ENCODE results near the gene RHPN2.

DNA sequence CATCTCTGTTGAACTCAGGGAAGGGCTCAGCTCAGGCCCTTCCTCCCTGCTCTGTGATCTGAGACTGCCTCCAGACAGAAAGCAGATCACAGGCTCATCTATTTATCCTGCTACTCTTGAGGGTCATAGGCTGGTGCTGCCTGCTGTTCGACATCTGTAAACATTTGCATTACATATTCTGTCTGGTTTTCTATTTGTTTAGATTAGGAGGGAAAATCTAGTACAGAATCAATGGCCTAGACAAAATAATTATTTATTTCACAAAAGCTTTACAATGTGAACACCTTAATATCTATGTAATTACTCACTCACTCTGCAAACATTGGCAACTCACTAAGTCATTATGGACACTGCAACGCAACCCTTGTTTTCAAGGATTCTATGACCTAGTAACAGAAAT is 135.9 kb downstream of the RHPN2 start:
- no peak for TF ChIP-seq POLR2A (IDR thresholded peaks at IDR 0.05)
- TF ChIP-seq, protein P1, sequence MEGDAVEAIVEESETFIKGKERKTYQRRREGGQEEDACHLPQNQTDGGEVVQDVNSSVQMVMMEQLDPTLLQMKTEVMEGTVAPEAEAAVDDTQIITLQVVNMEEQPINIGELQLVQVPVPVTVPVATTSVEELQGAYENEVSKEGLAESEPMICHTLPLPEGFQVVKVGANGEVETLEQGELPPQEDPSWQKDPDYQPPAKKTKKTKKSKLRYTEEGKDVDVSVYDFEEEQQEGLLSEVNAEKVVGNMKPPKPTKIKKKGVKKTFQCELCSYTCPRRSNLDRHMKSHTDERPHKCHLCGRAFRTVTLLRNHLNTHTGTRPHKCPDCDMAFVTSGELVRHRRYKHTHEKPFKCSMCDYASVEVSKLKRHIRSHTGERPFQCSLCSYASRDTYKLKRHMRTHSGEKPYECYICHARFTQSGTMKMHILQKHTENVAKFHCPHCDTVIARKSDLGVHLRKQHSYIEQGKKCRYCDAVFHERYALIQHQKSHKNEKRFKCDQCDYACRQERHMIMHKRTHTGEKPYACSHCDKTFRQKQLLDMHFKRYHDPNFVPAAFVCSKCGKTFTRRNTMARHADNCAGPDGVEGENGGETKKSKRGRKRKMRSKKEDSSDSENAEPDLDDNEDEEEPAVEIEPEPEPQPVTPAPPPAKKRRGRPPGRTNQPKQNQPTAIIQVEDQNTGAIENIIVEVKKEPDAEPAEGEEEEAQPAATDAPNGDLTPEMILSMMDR (IDR thresholded peaks at IDR 0.05) = no peak
